Ammon's horn (tissue), 1 donor: ENCODE measurements around the gene HIVEP3.
A peak's percentile ranks its signal among the peaks of the same experiment; 100 is the strongest.

Source experiments
- DNase-seq: peaks from one replicate; pipeline ENCODE4 v3.0.0-alpha.2; 2016; ENCODE audit warnings: low spot score

The HIVEP3 gene

DNA sequence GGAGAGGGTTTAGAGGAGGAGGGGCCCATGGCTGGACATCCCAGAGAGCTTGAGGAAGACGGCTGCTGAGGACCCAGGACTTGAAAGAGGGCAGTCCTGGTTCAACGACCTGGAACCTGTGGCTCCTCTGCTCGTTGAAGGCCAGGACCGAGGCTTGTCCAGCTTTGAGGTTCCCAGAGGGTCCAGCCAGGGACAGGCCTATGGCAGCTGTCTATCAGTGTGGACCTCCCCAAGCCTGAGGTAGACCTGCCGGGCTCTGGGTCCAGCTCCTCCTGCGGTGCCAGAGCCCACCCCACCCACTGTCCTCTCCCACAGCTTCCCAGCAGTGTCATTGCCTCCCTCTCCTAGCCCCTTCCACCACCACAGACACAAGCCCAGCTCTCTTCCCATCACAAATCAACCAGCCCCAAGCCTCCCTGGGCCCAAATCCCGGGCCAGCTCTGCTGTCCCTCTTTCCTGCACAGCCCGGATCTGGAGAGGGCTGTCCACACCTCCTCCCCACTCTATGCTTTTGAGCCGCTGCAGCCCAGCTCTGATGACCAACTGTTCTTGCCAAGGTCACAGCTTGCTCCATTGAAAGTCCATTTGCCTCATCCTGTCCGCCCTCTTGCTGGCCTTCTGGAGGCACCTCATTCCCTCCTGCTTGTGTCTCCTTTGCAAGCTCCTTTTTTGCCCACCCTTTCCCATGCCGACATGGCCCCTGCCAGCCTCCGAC is 385.5 kb downstream of the HIVEP3 start:
- no peak for DNase-seq

DNA sequence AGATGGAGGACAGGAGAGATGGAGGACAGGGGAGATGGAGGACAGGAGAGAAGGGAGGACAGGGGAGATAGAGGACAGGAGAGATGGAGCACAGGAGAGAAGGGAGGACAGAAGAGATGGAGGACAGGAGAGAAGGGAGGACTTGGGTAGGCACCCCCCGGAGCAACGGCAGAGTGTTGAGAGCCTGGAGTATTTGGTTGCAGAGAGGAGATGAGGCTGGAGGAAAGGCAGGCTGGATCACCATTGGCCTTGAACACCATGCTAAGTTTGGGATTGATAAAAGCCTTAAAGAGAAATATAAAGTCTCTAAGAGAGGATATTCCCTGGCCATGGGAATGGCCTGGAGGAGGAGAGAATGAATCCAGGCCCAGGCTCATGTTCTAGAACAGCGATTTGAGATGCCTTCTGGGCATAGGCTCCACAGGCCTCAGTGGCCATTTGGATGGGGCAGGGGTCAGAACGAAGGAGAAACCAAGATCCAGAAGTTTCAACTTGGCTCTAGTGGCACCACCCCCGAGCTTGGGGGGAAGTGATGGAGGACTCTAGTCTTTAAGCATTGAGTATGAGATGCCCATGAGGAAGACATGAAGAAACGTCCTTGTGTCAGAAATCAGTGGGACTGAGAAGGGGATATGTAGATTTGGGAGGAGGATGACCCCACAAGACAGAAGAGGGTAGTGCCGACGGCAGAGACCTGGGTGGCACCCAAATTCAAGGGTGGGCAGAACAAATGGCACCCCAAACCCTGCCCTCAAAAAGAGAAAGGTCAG is 386.3 kb downstream of the HIVEP3 start:
- no peak for DNase-seq

DNA sequence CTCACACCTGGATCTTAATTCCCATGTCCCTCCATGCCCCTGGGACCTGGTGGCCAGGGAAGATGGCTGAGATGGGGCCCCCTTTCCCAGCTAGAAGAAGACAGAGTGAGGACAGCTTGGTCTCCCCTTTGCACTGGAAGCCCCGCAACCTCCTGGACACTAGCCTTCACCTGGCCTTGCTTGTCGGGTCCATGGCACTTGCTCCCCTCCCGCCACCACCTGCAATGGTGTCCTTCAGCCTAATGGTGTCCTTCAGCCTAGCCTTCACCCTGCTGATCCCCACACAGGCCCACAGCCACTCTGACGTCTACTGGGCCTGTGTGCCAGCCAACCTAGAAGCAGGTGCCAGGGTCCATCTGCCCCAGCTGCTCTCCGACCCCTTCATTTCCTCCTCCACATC is 388.3 kb downstream of the HIVEP3 start:
- DNase-seq, result no peak

DNA sequence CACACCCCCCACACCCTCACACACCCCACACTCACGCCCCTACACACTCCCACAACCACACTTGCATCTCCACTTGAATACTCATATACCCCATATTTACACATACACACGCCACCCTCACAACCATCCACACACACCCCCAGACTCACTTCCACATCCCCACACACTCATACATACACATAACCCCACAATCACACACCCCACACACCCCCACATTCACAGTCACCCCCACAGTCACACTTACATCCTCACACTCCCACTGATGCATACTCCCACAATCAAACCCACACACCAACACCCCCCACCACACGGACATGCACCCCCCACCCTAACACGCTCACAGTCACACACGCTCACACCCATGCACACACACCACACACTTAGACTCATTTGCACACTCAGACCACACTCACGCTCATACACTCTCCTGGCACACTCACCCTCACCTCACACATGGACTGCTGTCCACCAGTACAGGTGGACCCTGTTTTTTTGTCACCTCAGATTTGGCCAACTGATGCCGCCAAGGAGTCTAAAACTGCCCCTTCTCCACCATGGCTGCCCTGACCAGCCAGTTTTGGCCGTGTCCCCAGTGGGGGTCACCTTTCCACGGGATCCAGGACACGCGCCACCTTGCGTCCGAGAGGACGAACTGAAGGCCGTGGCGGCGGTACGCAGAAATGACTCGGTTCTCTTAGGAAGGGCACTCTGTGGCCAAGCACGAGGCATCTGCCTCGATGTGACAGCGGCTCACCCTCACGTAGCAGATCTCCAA is 388.9 kb downstream of the HIVEP3 start:
- no peak for DNase-seq

DNA sequence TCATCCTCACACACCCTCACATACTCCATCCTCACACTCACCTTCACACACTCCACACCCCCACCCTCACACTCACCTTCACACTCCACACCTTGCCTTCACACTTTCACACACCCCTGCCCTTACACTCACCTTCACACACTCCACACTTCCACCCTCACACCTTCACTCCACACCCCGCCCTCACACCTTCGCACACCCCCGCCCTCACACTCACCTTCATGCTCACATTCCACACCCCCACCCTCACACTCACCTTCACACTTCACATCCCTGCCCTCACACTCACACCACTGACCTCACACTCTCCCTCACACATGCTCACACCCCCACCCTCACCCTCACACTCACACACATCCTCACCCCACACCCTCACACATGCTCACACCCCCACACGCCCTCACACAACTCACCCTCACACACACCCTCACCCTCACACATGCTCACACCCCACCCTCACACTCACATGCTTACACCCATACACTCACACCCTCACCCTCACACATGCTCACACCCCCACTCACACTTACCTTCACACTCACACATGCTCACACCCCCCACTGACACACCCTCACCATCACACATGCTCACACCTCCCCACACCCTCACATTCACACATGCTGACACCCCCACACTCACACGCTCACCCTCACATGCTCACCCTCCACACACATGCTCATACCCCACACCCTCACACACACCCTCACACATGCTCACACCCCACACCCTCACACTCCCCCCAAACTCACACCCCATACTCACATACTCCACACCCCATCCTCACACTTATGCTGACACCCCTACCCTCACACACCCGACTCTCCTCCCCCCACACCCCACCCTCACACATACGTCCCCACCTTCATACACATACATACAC is 389.8 kb downstream of the HIVEP3 start:
- no peak for DNase-seq

DNA sequence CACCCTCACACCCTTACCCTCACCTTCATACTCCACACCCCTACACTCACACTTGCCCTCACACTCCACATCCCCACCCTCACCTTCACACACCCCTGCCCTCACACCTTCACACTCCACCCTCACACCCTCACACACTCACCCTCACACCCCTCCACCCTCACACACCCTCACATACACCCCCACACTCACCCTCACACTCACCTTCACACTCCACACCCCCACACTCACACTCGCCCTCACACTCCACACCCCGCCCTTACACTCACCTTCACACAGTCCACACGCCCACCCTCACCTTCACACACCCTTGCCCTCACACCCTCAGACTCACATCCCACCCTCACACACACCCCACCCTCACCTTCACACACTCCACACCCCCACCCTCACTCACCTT is 390.6 kb downstream of the HIVEP3 start:
- DNase-seq, result no peak

DNA sequence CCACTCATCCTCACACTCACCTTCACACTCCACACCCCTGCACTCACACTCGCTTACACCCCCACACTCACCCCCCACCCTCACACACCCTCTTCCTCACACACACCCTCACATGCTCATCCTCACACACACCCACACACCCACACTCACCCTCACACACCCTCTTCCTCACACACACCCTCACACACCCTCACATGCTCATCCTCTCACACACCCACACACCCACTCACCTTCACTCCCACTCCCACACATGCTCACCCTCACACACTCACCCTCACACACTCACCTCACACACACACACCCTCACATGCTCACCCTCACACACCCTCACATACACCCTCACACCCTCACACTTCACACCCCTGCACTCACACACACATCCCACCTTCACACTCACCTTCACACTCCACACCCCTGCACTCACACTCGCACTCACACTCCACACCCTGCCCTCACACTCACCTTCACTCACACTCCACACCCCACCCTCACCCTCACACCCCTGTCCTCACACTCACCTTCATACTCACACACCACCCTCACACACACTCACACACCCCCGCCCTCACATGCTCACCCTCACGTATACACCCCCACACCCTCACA is 391.7 kb downstream of the HIVEP3 start:
- DNase-seq, result no peak

DNA sequence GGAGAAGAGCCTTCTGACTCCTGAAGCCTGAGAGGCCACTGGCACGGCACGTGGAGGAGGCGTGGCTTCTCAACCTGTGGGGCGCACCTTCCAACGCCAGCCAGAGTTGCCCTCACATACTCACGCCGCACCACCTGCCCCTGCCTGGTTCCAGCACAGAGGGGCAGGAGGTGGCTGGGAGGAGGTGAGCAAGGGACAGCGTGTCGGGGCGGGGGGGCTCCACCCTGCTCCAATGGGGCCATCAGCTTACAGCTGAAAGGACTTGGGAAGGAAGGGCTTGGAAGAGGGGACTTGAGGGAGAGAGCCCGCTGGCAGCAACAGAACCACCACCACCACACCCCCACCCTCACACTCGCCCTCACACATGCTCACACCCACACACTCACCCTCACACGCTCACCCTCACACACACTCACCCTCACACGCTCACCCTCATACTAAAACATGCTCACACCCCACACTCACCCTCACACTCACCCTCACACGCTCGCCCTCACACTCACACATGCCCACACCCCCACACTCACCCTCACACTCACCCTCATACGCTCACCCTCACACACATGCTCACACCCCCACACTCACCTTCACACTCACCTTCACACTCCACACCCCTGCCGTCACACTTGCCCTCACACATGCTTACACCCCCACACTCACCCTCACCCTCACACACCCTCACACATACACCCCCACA is 392.7 kb downstream of the HIVEP3 start:
- no peak for DNase-seq

DNA sequence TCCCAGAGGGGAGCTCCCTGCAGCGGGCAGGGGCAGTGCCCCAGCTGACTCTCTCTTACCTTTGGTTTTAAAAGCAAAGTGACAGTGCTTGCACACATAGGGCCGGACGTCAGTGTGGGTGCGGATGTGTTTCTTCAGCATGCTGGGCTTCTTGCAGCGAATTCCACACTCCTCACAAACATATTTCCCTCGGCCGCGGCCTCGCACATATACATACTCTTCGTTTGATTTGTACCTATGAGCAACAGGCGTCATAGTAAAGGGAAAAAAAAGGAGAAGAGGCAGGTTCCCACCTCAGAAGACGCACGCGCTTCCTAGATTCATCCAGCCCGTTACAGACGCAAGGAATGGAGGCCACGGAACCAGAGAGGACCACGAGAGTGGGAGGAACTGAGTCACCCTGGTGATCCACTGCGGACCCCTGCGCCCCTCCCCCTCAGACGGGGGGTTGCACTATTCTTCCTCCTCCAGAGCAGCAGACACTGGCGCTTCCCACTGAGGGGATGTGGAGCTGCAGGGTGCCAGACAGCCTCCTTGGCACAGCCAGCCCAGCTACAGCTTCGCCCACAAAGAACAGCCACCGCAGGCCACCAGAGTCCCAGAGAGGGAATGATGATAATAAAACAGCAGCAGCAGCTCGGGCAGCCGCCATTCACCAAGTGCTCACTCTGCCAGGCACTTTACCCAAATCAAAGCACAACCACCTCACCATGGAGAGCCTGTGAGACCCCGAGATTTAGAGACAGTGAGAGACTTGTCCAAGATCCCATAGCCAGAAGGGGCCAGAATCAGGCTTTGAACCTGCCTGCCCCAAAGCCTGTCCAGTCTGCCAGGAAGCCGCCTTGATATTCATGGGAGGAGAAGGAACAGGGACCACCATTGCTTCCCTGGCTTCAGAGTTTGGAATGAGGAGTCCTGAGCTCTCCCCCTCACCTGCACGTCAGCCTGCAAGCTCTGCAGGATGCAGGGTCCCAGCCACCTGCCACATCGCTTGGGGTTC is 393.7 kb downstream of the HIVEP3 start:
- DNase-seq, result no peak

DNA sequence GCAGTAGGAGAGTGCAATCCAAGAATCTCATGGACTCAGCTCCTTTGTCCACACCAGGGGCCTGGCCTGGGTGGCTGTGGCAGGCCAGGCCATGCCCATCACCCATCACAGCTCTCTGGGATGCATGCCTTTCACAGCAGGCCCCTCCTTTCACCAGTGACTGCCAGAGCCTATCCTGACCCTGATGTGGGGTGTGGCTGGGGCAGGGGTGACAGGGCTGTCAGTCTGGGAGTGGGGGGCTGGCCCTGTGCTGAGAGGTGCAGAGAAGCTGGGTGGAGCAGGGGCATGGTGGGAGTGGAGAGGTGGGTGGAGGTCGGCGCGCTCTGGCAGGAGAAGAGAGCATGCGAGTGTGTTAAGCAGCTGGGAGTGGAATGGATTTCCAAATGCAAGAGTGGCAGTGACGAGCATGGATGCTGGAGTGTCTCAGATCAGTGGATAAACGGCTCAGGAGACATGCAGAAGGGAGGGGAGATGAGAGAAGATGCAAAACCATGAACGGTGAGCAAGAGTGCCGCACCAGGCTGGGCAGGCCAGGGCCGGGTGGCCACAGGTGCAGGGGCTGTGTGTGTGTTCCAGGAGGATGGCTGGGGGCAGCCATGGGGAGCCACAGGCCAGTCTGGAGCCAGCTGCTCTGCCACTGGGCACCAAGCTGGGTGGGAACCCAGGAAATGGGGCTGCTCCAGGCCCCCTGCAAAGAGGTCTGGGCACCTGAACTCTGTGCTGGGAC is 394.6 kb downstream of the HIVEP3 start:
- no peak for DNase-seq

DNA sequence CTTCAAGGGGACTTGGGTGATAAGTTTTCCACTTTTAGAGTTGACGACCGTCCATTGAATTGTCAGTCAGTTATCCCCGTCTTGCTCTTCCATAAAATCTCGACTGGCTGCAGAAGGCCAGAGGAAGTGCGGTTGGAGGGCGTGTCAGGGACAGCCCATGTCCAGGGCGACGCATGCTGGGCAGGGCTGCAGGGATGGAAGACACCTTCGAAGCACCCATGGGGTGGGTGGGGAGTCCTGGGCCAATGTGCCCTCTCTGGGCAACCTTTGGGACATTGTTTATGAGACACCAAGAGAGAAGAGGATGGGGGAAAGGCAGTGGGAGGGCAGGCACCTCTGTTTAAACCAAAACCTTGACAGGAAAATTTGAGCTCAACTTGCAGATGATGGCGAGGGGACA is 395.7 kb downstream of the HIVEP3 start:
- DNase-seq, result no peak

DNA sequence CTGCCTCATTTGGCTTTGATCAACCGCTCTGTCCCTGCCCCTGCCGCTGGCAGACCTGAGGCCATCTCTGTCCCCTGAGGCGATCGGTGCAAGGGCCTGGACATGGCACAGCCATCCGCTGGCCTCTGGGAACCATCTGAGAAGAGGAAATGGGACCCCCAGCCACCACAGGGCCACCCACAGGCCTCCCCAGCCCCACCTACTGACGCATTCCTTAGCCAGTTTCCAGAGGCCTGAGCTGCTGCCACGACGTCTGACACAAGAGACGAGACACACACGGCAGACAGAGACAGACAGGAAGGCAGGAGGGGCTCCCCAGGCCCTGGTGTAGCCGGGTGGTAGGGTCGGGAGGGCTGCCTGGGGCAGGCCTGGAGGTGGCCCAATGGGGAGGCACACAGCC is 397.0 kb downstream of the HIVEP3 start:
- no peak for DNase-seq

DNA sequence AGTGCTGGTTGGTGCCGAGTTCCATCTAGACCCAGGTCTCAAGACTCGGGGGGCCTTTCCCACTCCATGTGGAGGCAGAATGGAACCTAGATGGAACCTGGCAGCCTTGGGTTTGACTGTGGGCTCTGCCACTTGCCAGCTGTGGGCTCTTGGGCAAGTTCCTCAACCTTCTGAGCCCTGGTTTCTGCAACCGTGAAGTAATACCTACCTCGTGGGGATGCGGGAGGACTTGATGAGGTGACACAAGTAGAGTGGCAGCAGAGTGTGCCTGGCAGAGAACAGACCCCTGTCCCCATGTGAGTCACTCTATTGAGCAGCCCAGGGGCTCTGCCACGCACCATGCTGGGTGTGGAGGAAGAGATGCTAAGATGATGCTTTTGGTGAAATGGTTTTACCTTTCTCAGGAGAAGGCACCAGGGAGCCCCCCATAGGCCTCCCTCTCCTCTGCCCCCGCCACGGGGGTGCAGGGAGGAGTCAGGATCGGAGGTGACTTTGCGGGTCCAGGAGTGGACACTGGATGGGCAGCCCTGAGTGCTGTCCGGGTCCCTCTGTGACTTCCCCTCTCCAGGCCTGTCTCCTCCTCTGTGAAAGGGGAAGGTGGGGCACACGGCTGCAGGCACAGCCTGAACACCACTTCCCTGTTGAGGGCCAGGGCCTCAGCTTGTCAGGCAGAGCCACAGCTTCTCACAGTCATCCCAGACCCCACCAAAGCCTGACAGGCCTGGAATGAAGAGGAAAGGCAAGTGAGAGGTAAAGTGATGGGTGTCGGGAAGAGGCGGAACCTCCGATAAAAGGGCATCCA is 397.6 kb downstream of the HIVEP3 start:
- DNase-seq, result no peak

DNA sequence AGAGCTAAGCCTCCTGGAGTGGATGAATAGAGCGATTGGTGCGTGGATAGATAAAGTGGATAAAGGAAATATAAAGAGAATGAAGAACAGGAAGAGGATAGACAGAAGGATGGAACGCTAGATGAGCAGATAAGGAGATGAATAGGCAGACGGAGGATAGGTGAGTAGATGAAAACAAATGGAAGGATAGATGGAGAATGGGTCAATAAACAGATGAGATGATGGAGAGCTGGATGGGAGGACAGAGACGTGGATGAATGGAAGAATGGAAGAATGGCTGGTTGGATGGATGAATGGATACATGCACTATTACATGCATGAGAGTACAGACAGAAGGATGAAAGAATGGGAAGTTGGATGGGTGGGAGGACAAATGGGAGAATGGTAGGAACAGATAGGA is 399.1 kb downstream of the HIVEP3 start:
- no peak for DNase-seq

DNA sequence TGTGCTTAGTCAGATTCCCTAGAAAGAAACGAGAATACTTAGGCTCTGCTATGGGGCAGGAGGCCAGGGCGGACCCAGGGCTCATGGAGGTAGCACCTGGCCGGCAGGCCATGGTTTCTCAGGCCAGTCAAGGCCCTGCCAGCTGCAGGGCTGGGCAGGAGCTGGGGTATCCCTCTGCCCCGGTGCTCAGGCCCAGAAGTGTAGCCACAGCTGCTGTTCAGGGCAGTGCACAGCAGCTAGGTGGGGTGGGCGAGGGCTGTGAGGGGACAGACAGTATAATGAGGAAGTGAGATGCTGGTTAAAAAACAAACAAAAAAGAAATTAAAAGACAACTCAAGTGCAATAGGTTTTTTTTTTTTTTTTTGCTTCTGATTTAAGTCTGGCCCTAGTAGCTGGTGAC is 400.3 kb downstream of the HIVEP3 start:
- DNase-seq, result no peak

DNA sequence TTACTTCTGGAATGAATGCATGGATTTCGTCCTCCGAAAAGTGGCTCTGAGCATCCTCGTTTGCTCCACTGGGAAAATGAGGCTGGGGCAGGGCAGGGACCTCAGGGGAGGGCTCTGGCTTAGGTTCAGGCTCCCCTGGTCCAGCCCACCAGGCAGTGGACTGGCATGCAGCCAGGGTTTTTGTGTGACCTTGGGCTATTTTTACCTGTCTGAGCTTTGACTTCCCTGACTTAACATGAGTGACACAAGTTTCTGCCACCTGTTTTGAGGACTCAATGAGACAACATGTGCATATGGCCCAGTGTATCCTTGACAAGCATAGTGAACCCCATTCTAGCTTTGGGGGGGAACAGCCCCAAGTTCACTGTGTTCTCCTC is 401.7 kb downstream of the HIVEP3 start:
- no peak for DNase-seq

DNA sequence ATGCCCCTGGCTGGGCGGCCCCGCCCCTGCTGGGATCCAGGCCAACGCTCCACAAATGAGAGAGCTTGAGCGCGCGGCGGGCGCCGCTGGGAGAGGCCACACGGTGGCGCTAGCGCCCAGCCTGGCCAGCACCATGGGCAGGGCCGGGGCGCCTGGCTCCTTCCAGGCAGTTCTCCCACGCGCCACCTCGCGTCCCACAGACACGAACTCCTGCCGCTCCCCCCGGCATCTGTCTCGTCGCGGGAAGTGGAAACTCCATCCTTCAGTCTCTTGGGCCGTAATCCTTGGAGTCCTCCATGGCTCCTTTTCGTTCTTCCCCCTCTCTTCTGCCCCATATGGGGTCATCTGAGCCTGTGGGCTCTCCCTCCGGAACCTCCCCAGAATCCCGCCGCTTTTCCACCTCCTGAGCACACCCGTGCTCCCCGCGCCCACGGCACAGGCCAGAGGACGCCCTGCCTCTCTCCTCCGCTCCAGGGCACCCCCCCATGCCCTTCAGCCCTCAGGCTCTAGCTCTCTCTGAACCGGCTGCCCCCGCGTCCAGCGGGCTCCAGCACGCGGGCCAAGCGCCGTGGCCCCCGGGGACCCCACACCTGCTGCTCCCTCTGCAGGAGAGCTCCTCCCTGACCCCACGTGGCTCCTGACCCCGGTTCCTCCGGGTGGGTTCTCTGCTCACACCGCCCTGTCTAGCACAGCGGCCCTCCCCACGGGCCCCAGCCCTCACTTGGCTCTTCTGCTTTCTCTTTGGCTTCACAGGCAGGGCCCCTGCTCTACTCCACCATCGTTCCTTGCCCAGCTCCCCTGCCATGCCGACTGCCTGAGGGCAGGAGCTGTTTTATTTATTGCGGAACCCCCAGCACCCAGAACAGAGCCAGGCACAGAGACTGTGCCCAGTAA is 402.3 kb downstream of the HIVEP3 start:
- DNase-seq, result peak; percentile 93
